HFF-Myc (cell line): ENCODE results near the gene MEIS2.

Source experiments
- DNase-seq: peaks from one replicate; pipeline ENCODE4 v3.0.0-alpha.2; 2011; ENCODE audit warnings: low read depth; ENCODE audit errors: extremely low read depth
- H3K4me3 ChIP-seq: replicated peaks from 2 replicates; pipeline ENCODE4 v1.5.1; 2011; ENCODE audit warnings: low read depth, mild to moderate bottlenecking, control low read depth, low read length
- CTCF ChIP-seq: IDR thresholded peaks from 2 replicates; pipeline ENCODE4 v1.5.1; 2012; ENCODE audit warnings: mild to moderate bottlenecking, low read depth, low read length, control low read depth; ENCODE audit errors: missing control alignments

MEIS2 gene

GRCh38 chr15:37004373-37004869 lies 95.9 kb downstream of the MEIS2 start:
- TF ChIP-seq CTCF = no peak

GRCh38 chr15:37002041-37002672 lies 98.2 kb downstream of the MEIS2 start:
- DNase-seq = no peak
- no peak for TF ChIP-seq CTCF

More at GRCh38 chr15:37004373-37004869, 95.9 kb downstream of the MEIS2 start:
- H3K4me3 ChIP-seq = no peak overlapping the region
- DNase-seq = no peak

GRCh38 chr15:37001417-37001816 lies 98.9 kb downstream of the MEIS2 start:
- DNase-seq = no peak
- TF ChIP-seq CTCF = no peak
- H3K4me3 ChIP-seq = no peak overlapping the region

More at GRCh38 chr15:37002041-37002672, 98.2 kb downstream of the MEIS2 start:
- no peak overlapping the region for H3K4me3 ChIP-seq

- DNase-seq = no peak
- no peak for TF ChIP-seq CTCF
These were observed 100.6 kb downstream of the MEIS2 start for GRCh38 chr15:36999778-37000177.

GRCh38 chr15:36996538-36997181 lies 103.7 kb downstream of the MEIS2 start:
- no peak overlapping the region for H3K4me3 ChIP-seq
- no peak for TF ChIP-seq CTCF
- DNase-seq = no peak

More at GRCh38 chr15:36999778-37000177, 100.6 kb downstream of the MEIS2 start:
- no peak overlapping the region for H3K4me3 ChIP-seq

GRCh38 chr15:36996121-36996520 lies 104.2 kb downstream of the MEIS2 start:
- no peak for TF ChIP-seq CTCF
- no peak overlapping the region for H3K4me3 ChIP-seq
- DNase-seq = no peak
